A673 (cell line): ENCODE measurements around the gene MPEG1. TPM values are rescaled to one million over a fixed set of nuclear protein-coding genes. Genes with fewer than 3 reads are reported as not detected.

Experiments
- BruUV-seq: library from RNA; stranded (reverse); fragments of 400-500 nt; replicated peaks from 2 replicates; lab custom pipeline; 2021; lab: Mats Ljungman, UMichigan
- CTCF ChIA-PET: fragments of 300-600 bp; sonication (Branson Sonifier 250); formaldehyde crosslinking; loops from one replicate; lab custom pipeline; 2022; ENCODE audit warnings: antibody characterized with exemption; lab: Charles Lee
- POLR2A ChIA-PET: fragments of 300-600 bp; sonication (Branson Sonifier 250); formaldehyde crosslinking; loops from one replicate; lab custom pipeline; 2022; ENCODE audit warnings: antibody characterized with exemption; ENCODE audit not compliant: low non-redundant PET; lab: Charles Lee
- DNase-seq: peaks from one replicate; pipeline ENCODE4 v3.0.0-alpha.2; 2015; ENCODE audit warnings: low spot score
- H3K27ac ChIP-seq: fragments of 200-600 bp; sonication (generic); 2 replicates; pipeline ENCODE4 v1.5.1; 2016; ENCODE audit warnings: mixed run types, low read depth, mild to moderate bottlenecking, mixed read lengths, antibody characterized with exemption, low read length; ENCODE audit not compliant: poor library complexity, severe bottlenecking
- H3K27me3 ChIP-seq: fragments of 200-600 bp; sonication (generic); replicated peaks from 2 replicates; pipeline ENCODE4 v1.6.1; 2017; ENCODE audit warnings: mixed run types, low read depth, mild to moderate bottlenecking, mixed read lengths, antibody characterized with exemption, low read length; ENCODE audit not compliant: insufficient read depth, poor library complexity
- H3K36me3 ChIP-seq: fragments of 200-600 bp; sonication (generic); 2 replicates; pipeline ENCODE4 v1.6.1; 2016; ENCODE audit warnings: mixed run types, mild to moderate bottlenecking, mixed read lengths, antibody characterized with exemption, low read length; ENCODE audit not compliant: insufficient read depth, poor library complexity, severe bottlenecking
- H3K4me1 ChIP-seq: fragments of 200-600 bp; sonication (generic); 2 replicates; pipeline ENCODE4 v1.6.1; 2017; ENCODE audit warnings: mixed run types, mild to moderate bottlenecking, mixed read lengths, antibody characterized with exemption, low read length; ENCODE audit not compliant: insufficient read depth, poor library complexity, severe bottlenecking
- H3K4me3 ChIP-seq: fragments of 200-600 bp; sonication (generic); 2 replicates; pipeline ENCODE4 v1.5.1; 2016; ENCODE audit warnings: low read depth, mixed run types, mild to moderate bottlenecking, mixed read lengths, low read length; ENCODE audit not compliant: poor library complexity, severe bottlenecking
- H3K9me3 ChIP-seq: fragments of 200-600 bp; sonication (generic); 2 replicates; pipeline ENCODE4 v1.6.1; 2016; ENCODE audit warnings: mixed run types, low read depth, mild to moderate bottlenecking, mixed read lengths, antibody characterized with exemption, low read length; ENCODE audit not compliant: poor library complexity, severe bottlenecking
- CTCF ChIP-seq: fragments of 300-800, 200-600 bp; sonication (generic); conservative IDR thresholded peaks from 2 replicates; pipeline ENCODE4 v1.5.1; 2017; ENCODE audit warnings: low read depth, mild to moderate bottlenecking, antibody characterized with exemption, low read length, moderate library complexity, mixed read lengths
- EZH2 ChIP-seq: fragments of 200-600 bp; sonication (generic); IDR thresholded peaks from 2 replicates; pipeline ENCODE4 v1.6.1; 2017; ENCODE audit warnings: borderline replicate concordance, low read depth, mild to moderate bottlenecking, mixed read lengths, antibody characterized with exemption, low read length; ENCODE audit not compliant: poor library complexity, severe bottlenecking
- intact Hi-C: fragments of 100-400 bp; cut with micrococcal nuclease; formaldehyde crosslinking; loops from one replicate; pipeline ENCODE4 v1.10.0; 2022; ENCODE audit not compliant: unreplicated experiment
- total RNA-seq: library from RNA; stranded (reverse); gene quantifications from 2 replicates; pipeline ENCODE4 v1.2.3, GENCODE V29; 2021

Gene MPEG1
- total RNA-seq, 1 experiment from 2014 or later: not detected

- CTCF ChIA-PET: no interaction called here
- H3K27ac ChIP-seq: no peak overlapping the region
- intact Hi-C loops: no loop called here
- no peaks in the 10 kb centered on the region for H3K36me3 ChIP-seq
- H3K9me3 ChIP-seq: no peaks in the 10 kb centered on the region
- H3K4me3 ChIP-seq: no peak overlapping the region
- BruUV-seq: no TSS peak
- H3K27me3 ChIP-seq: peaks cover 3% of the 10 kb centered on the region
- H3K4me1 ChIP-seq: no peaks in the 10 kb centered on the region
- TF ChIP-seq CTCF (no peak), EZH2 (no peak)
- DNase-seq: no peak
- POLR2A ChIA-PET: no interaction called here
Observed at GRCh38 chr11:59222464-59223060, 9.8 kb upstream of the MPEG1 start.

DNA sequence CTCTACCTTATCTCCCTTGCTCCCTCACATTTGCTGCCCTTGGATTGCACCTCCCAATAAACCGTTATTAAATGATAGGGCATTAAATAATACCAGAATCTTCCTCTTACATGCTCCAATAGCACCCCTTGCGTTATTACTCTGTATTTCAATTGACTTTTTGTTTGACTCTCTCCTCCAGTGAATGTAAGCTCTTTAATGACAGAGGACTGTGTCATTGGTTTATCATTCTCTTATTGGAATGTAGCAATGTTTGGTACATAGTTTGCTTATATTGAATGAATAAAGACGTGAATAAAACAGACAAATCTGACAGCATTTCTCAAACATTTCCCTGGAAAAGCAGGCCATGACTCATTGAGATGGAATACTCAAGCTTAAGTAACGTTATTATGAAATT is 8.7 kb upstream of the MPEG1 start:
- intact Hi-C loops: no loop called here
- Histone ChIP-seq H3K27ac (no peak overlapping the region), H3K36me3 (no peaks in the 10 kb centered on the region), H3K4me1 (no peaks in the 10 kb centered on the region), H3K4me3 (no peak overlapping the region), H3K27me3 (peaks cover 3% of the 10 kb centered on the region), H3K9me3 (no peaks in the 10 kb centered on the region)
- TF ChIP-seq CTCF (no peak; the same call in 1 of the 2 replicates), EZH2 (no peak)
- CTCF ChIA-PET: interaction anchor here (0.6 kb wide), 1 partner anchor 49 kb away, joined by 3 read pairs; the partner anchor contains the start of gene DTX4
- POLR2A ChIA-PET: no interaction called here
- DNase-seq: no peak
- BruUV-seq: no TSS peak

DNA sequence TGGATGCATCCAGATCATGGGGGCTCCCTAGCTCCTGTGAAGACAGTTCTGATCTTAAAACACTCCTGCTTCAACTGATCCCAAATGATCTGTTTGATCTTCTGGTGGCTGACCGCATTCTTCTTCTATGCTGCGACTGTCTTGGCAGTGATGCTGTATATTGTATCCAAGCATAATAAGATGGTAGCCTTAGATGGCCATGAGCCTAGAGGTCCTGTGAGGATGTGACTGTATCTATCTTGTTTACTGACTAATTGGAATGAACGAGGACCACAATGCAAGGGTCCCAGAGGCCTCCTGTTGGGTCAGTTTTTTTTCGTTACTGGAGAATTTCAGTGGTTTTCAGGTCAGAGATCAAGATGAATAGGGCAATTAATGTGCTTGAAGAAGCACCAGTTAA is 7.1 kb upstream of the MPEG1 start:
- no peak for TF ChIP-seq CTCF
- TF ChIP-seq EZH2: no peak
- Histone ChIP-seq H3K36me3 (no peaks in the 10 kb centered on the region), H3K27me3 (peaks cover 3% of the 10 kb centered on the region), H3K4me1 (no peaks in the 10 kb centered on the region), H3K27ac (no peak overlapping the region), H3K9me3 (no peaks in the 10 kb centered on the region), H3K4me3 (no peak overlapping the region)
- intact Hi-C loops: loop anchor here (5.0 kb wide), 1 partner anchor 207 kb away; the partner anchor contains the start of gene OR5A2
- POLR2A ChIA-PET: no interaction called here
- no TSS peak for BruUV-seq
- CTCF ChIA-PET: no interaction called here
- no peak for DNase-seq
